NCI-H1436 treated with DMSO at 0.1 percent for 48 hours (cell line): Measurements from ENCODE around the gene POU6F2.
"Not testable (repeated sequence)": the region's sequence is repeated elsewhere in the genome, so short reads cannot be mapped to it uniquely, and the experiment has no call there.

Experiments
- DNase-seq: peaks from one replicate; lab custom pipeline; 2025; lab: John Stamatoyannopoulos, UW

The POU6F2 gene

GRCh38 chr7:39306016-39306570 lies 328.4 kb downstream of the POU6F2 start:
- DNase-seq = no peak

- no peak for DNase-seq
Observed at GRCh38 chr7:39310699-39311098, 333.0 kb downstream of the POU6F2 start.

DNA sequence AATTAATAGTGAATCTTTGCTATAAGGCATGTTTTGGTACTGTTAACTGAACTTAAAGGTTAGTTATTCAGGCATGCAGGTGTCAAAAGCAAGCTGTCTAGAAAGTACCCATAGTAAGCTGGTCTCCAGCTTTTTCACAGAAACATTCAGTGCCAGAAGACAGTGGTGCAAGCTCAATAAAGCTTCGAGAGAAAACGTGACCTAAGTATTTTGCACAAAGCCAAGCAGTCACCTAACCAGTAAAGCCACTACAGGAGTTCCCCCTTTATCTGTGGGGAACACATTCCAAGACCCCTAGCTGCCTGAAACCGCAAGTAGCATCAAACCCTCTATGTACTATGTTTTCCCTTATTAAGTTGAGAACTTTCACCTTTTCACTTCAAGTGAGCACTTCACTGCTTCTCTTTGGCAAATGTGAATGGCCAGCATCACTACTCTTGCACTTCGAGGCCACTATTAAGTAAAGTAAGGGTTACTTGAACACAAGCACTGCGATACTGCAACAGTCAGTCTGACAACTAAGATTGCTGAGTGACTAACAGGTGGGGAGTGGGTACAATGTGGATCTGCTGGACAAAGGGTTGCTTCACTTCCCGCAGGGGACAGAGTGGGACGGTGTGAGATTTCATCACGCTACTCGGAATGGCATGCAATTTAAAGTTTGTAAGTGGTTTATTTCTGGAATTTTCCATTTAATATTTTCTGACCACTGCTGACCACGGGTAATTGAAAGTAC lies 334.7 kb downstream of the POU6F2 start:
- DNase-seq = no peak

GRCh38 chr7:39313376-39313775 lies 335.7 kb downstream of the POU6F2 start:
- no peak for DNase-seq

GRCh38 chr7:39313974-39314373 lies 336.3 kb downstream of the POU6F2 start:
- DNase-seq = no peak

GRCh38 chr7:39317107-39317506 lies 339.4 kb downstream of the POU6F2 start:
- DNase-seq = no peak

DNA sequence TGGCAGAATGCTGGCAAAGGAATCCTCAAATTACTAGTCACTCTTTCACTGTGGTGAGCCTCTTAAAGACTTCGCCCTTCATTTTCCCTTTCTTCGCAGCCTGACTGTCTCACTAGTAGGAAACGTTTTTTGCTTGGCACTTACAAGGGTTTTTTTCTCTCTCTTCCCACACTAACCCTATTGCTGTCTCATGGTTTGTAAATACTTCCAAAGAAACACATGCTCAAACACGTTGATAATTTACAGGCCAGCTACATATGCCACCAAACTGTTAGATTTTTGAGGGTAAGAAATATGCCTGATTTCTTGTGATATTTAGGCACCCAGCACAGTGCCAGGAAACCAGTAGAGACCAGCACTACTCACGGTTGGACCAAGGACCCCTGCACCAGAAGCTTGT lies 340.2 kb downstream of the POU6F2 start:
- no peak for DNase-seq

DNA sequence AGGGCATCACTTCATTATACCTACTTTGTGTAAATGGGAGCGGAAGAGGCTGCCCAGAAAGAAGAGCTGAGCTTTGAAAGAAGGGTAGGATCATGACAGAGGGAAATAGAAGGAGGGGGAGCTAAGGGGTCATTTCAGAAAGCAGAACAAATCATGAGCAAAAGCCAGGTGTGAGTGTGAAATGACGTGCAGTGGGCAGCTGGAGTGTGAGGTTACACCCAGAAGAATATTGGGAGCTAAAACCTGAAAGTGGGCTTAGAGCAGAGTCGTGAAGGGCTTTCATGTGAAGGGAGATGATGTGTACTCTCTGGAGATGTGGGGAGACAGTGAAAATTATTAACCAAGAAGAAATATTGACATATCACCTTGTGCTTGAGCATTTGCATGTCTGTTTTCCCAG lies 343.5 kb downstream of the POU6F2 start:
- no peak for DNase-seq

DNA sequence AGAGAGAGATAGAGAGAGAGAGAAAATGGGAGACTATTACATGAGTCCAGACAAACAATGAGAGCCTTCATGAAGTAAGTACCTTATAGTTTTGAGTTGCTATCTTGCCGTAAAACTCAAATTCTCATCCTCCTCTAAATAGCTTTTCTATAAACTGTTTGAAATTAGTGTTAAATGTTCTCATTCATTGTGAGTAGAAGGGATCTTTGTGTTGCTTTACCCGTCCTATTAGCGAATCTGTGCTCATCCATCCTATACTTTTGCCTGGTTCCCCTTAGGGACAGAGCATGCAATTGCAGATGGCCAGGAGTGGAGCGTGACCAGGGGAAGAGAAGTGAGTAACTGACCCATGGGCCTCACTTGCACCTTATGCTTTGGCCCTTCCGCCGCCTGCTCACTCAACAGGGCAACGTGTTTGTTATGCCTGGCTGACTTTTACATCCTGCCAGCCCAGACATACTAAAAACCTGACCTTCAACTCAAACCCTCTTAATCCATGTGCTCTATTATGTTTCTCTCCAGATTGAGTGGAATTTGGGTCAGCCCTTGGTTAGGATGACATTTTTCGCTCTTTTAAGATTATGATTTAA lies 344.3 kb downstream of the POU6F2 start:
- DNase-seq = no peak

DNA sequence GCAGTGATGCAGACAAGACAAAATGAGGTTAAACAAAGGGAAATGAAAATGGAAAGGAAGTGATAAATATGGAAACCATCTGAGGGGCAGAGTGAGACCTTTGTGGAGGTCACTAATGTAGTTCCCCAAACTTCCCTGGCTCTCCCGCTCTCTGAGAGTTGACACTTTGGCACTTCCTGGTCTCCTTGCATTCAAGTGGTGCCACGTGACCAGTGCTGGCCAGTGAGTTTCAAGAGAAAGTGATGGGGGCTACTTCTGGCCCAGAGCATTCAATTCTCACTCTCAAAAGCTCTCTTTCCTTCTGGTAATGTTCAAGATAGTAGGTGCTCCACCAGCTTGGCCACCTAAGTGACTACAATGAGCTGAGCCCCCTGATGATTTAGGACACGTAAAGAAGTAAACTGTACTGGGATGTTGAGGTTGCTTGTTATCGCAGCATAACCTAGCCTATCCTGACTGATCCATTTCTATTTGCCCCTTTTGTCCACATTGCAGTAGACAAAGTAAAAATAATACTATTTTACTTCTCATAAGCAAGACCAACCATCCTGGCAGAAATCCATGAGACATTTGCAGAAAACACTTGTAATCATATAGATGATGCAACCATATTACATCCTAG lies 346.5 kb downstream of the POU6F2 start:
- DNase-seq = no peak

GRCh38 chr7:39331607-39332006 lies 353.9 kb downstream of the POU6F2 start:
- not testable (repeated sequence) for DNase-seq

- DNase-seq = no peak
Observed at GRCh38 chr7:39332142-39332541, 354.4 kb downstream of the POU6F2 start.

DNA sequence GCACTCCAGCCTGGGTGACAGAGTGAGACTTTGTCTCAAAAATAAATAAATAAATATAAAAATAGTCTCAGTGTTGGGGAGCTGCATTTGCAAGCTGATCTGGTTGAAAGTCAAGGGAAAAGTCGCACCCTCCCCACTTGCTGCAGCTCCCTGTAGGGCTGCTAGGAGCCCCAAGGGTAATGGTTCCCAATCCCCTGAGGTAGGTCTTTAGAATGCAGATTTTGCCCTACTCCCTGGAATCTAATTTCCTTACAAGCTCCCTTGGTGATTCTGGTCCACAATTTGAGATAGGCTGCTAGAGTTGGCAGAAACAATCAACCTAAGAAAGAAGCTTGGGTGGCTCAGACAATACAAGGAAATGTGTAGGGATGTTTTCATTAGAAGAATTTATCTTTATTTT lies 356.0 kb downstream of the POU6F2 start:
- DNase-seq = no peak

GRCh38 chr7:39336442-39336841 lies 358.7 kb downstream of the POU6F2 start:
- DNase-seq = no peak

DNA sequence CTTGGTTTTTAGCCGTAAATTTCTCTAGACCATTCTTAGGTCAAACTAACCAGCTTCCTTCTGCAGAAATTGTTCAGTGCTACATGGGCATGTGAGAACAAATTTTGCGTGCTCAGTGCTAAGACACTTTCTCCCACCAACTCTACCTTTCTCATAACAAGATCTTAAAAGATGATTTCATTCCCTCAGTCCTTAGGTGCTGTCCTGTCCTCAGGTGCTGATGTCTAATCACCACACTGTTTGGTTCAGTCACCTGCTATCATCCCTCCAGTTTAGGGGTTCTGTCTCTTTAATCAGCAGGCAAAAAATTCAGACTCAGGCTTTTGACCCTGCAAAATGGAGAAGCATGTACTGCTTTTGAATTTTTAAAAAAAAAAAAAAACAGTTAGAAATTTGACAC lies 361.0 kb downstream of the POU6F2 start:
- DNase-seq = no peak

DNA sequence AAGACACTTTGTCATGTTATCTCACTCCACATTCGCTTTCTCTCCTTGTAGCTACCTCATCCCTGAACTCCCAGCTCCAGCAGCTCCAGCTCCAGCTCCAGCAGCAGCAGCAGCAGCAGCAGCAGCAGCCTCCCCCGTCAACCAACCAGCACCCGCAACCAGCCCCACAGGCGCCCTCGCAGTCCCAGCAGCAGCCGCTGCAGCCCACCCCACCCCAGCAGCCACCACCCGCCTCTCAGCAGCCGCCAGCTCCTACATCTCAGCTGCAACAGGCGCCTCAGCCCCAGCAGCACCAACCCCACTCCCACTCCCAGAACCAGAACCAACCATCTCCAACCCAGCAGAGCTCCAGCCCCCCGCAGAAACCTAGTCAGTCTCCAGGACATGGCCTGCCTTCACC lies 361.9 kb downstream of the POU6F2 start:
- DNase-seq = no peak

- DNase-seq = no peak
Observed at GRCh38 chr7:39341083-39341482, 363.4 kb downstream of the POU6F2 start.

DNA sequence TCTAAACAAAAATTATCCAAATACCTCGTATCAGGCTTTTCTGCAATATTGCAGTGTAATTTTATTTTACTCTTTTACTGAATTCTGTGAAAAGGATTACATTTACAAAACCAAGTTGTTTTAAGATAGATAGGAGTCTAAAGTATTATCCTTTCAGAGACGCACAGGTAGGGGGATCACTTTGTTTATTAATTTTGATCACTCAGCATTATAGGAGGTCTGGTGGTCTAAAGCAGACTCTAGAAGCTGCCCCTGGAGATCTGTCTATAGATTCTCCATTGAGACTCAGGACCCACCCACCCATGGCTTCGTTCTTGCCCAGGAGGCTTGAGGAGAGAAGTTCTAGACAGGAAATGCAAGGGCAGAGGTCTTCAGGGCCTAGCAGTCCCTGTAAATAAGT lies 365.1 kb downstream of the POU6F2 start:
- no peak for DNase-seq

DNA sequence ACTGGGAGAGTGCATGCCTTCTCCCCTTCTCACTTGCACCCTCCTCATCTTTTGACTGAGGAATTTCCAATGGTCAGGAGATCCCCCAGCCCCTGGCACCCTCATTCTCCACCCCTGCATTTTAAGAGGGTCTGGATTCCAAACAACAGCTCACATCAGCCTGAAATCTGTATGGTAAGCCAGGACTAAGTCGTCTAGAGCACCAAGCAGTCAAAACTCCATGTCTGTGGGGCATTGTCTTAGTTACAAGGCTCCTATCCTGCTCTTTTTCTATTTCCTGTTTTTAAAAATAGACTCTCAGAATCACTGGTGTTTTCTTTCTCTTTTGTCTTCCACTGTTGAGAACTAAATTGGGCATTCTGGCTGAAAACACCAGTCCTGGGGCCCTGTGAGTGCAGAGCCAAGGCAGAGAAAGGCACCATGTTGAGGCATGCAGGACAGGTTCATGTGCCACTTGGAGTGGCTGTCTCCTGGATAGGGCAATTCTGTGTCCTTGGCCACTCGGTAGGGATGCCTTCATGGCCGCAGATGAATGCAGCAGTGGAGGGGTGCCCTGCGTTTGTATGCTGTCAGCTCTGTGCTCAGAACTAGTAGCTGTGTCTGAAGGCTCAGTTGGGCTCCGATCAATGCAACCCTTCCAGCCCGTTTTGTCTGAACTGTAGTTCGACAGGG lies 371.9 kb downstream of the POU6F2 start:
- no peak for DNase-seq

DNA sequence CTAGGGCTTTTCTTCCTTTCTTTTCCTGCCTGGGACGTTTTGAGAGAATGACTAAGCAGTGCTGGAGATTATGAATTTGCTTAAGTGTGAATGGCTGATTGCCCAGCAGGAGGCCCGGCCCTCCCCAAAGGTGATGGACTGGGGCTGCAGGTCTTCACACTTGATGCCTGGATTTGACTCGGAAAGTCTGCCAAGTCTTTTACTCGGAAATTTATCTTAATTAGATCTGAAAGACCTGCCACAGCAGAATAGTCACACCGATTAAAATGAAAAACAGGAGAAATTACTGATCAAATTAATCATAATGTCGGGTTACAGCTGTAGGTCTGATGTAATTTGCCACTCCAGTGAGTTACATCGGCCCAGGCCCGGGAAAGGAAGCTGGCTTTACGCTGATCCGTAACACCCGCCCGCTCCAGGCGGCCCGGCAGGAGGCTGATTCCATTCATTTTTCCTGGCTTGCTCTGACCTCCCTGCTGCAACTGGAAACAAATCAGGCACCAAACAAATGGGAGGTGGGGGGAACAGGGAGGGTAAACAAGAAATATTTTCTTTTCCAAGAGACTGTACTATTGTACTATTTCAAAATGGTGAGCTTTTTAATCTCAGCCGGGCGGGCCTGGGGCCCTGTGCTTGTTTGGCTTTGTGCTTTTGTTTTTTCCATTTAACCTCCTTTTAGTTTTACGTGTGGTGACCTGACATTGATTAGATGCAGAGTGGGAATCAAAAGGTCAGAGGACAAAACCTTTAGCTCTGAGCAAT lies 376.1 kb downstream of the POU6F2 start:
- DNase-seq = no peak

- no peak for DNase-seq
Observed at GRCh38 chr7:39355664-39356063, 378.0 kb downstream of the POU6F2 start.
